MV-4-11 (cell line): Measurements from ENCODE around the gene CCDC182.

Experiments
- DNase-seq: peaks from one replicate; lab custom pipeline; 2025; lab: John Stamatoyannopoulos, UW

CCDC182 gene

DNA sequence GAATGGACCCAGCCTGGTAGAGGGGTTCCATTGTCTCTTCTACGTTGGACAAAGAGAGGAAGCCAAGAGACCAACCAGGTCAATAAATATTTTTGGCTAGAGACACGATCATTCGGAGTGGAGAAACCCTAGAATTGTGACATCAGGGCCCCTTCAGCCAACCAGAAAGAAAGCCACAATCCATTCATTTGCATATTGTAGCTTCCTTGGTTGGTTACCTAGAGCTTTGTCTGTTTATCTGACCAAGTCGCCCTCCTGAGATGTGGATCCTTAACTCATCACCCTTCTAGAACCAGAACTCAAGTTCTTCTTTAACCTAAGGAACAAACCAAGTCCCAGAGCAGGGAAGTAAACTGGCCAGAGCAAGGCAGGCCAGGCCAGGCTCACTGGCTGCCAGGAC, at the start of gene CCDC182:
Gene CCDC182 (minus strand): TSS at position 58 of the 400 bp plus-strand sequence. CDS start 27 bp downstream, at position 31.
- DNase-seq = peak; percentile 65

GRCh38 chr17:57794841-57795240, 49.7 kb upstream of the CCDC182 start:
- DNase-seq = no peak

DNA sequence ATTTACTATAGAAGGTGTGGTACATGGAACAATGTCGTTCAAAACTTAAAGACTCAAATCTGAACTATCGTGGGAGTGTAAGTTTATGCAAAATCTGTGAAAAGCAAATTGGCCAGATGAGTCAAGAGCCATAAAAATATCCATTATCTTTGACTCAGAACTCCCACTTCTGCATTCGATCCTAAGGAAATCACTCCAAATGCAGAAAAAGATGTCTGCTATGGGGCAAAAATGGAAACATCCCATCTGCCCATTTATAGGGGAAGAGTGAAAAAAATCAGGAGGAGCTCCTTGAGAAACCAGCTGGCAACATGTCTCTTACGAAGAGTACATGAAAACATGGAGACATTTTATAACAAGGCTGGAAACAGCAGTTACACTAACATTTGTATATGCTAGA, 43.6 kb upstream of the CCDC182 start:
- no peak for DNase-seq

GRCh38 chr17:57785022-57785421, 39.9 kb upstream of the CCDC182 start:
- no peak for DNase-seq

- DNase-seq = no peak
Measured at GRCh38 chr17:57784226-57784895, 39.3 kb upstream of the CCDC182 start.

DNA sequence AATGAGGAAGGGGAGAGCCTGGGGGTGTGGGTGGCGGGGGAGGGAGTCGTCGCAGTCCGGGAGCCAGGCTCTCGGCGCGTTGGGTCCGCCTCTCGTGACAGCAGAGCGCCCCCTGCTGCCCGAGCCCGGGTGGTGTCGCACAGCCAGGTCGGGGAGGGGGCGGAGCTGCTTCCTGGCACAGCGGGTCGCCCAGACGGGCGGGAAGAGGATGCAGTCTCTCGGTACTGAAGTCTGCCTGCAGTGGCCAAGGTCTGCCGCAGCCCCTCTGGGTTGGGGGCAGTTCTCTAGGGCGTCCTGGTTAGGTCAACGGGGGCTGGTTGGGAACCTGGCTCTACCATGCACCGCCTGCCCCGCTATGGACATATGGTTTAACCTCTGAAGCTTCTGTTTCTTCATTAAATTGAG, 38.2 kb upstream of the CCDC182 start:
- peak; percentile 52 for DNase-seq

DNA sequence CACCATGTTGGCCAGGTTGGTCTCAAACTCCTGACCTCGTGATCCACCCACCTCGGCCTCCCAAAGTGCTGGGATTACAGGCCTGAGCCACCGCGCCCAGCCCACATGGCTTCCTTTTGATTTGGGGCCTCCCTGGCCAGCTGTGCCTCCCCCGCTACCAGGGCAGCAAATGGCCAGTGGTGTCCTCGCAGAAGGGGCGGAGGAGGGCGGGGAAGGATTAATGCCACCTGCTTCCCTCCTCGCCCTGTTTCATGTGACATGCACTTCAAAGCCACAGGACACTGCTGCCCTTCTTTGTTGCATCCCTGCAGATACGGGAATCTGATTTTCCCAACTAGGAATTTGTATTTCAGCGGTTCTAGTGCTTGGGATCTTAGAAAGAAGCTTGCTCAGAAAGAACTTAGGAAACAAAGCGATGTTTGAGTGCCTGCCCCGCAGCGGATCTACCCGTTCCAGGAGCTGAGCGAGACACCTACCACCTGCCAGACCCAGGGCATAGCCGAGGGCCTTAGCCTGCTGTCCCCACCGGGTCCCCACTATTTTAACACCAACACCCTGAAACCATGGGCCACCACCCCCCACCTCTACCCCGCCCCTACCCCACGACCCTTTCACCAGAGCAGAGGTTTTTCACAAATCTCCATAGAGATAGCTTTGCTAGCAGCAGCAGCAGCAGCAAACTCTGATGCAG, 37.7 kb upstream of the CCDC182 start:
- DNase-seq = no peak

- peak; percentile 69 for DNase-seq
Measured at GRCh38 chr17:57782062-57782490, 37.0 kb upstream of the CCDC182 start.

- DNase-seq = no peak
Measured at GRCh38 chr17:57781386-57782061, 36.4 kb upstream of the CCDC182 start.

- DNase-seq = peak; percentile 30
Measured at GRCh38 chr17:57779706-57780105, 34.6 kb upstream of the CCDC182 start.

GRCh38 chr17:57778306-57778705, 33.2 kb upstream of the CCDC182 start:
- no peak for DNase-seq

DNA sequence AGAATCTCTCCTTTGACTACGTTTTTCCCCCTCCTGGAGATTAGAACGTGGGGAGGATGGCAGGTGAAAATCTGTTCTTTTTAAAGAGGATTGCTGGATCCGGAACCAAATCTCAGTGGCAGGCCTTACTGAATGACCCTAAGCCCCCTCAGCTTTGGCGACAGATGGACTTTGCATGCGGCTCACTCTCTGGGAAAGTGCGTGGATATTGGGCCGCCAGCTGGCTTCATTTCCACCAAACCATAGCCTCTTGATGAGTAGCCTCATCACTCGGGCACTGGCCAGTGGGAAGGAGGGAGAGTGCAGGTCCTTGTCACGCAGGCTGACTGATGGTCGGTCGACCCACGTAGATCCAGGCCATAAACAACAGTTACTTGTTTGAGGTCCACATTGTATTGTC, 31.3 kb upstream of the CCDC182 start:
- DNase-seq = no peak

GRCh38 chr17:57774872-57775271, 29.8 kb upstream of the CCDC182 start:
- no peak for DNase-seq

DNA sequence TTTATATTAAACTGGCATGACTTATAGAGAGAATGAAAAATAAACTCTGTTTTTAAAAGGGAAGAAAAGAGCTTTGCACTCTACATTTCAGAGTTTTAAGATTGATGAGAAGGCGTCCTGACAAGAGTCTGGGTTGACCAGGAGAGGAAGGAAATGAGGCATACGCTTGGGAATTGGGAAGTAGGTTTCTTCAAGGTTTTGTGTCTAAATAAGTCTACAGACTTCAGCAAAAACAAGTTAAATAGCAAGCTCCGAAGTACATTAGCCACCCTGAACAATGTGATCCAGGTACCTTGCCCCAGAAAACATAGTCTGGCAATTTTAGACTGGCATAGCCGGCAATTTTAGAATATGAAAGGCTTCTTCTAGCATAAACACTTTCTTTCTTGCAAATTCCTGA, 28.5 kb upstream of the CCDC182 start:
- peak; percentile 41 for DNase-seq

GRCh38 chr17:57772774-57773173, 27.7 kb upstream of the CCDC182 start:
- DNase-seq = peak; percentile 28

DNA sequence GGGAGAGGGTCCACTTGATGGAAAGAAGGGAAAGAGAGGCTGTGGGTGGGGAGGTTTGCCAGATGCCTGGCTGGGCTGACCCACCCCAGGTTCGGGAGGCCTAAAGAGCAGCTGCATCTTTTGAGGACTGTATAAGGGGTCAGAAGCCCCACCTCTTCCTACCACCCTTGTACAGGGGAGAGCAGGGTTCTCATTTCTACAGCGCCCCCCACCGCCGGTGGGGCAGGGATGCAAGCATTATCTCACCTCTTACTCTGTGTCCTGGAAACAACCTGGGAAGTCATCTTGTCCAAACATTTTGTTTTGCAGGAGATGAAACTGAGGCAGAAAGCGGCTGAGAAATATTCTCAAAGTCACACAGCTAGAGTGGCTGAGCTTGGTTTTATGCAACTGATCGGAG, 22.5 kb upstream of the CCDC182 start:
- DNase-seq = no peak

GRCh38 chr17:57766318-57766943, 21.3 kb upstream of the CCDC182 start:
- DNase-seq = no peak

GRCh38 chr17:57762452-57763395, 17.6 kb upstream of the CCDC182 start:
- no peak for DNase-seq

DNA sequence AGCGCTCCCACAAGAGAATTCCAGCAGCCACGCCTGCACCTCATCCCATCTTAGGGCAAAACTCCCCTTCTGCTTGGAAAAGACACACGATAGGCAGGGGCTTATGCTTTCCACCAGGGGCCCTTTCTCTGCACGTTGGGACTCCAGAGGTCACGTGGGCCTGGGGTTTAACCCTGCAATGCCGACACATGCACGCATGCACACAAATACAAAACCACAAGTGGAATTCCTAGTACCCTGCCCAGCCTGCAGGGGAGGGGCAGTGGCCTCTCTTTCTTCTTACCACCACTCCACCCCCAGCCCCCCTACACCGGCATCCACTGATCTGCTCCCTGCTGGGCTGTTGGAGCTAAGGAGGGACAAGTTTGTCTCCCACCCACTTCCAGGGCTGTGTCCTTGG, 16.8 kb upstream of the CCDC182 start:
- DNase-seq = no peak

- DNase-seq = no peak
Measured at GRCh38 chr17:57760046-57760445, 14.9 kb upstream of the CCDC182 start.

DNA sequence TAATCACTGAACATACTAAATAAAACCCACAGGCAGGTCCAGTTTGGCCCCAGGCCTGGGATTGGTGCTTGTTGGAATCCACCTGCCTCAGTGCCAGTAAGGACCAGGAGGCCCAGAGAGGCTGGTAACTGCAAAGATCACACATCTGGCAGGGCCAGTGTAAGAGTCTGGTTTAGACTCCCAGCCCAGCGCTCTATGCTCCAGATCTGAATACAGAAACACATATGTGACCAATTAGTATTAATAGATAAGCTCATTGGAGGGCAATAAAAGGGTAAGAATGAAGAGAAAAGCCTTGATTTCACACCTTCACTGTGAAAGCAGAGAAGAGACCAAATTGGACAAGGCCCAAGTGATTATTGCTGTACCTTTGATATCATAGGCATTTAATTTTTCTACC, 13.6 kb upstream of the CCDC182 start:
- DNase-seq = no peak

DNA sequence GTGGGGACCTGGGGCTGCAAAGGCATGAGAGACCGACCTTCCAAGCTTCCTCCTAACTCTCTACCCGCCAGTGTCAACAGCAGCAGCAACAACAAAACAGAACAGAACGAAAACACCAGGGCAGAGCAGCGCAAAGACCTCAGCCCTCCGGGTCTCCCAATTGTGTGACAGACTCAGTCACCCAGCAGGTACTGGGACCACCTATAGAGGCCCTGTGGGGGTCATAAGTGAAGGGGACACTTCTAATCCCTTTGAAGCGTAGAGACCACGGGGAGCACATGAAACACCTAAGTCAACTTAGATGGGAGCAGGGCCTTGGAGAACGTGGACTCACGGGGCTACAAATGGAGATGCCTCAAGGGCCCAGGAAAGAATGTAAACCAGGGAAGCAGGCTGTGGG, 12.6 kb upstream of the CCDC182 start:
- DNase-seq = no peak
